NCI-H1930 (cell line): ENCODE results near the gene MCEE.

Experiments
- DNase-seq, 2 experiments: peaks; one replicate each; lab custom pipeline; 2025; lab: John Stamatoyannopoulos, UW

The MCEE gene

GRCh38 chr2:71082402-71083252, 47.4 kb downstream of the MCEE start:
- no peak for DNase-seq

GRCh38 chr2:71078624-71079023, 51.4 kb downstream of the MCEE start:
- no peak for DNase-seq

GRCh38 chr2:71074893-71075395, 55.1 kb downstream of the MCEE start:
- DNase-seq: no peak

GRCh38 chr2:71073475-71073874, 56.6 kb downstream of the MCEE start:
- no peak for DNase-seq

- DNase-seq: no peak
Observed at GRCh38 chr2:71072492-71072891, 57.5 kb downstream of the MCEE start.

GRCh38 chr2:71071681-71072398, 58.2 kb downstream of the MCEE start:
- DNase-seq: no peak

- DNase-seq: peak in 1 of 2 experiments; percentile 5
Observed at GRCh38 chr2:71070294-71071093, 59.5 kb downstream of the MCEE start.

GRCh38 chr2:71069376-71069775, 60.7 kb downstream of the MCEE start:
- DNase-seq: no peak

- DNase-seq: peak; percentile 89 to 92
Observed at GRCh38 chr2:71068218-71069035, 61.6 kb downstream of the MCEE start, which contains the start of gene NAGK. Gene NAGK (plus strand): TSS chr2:71068648. CDS start chr2:71068684, 36 bp downstream.

- no peak for DNase-seq
Observed at GRCh38 chr2:71067567-71068217, 62.3 kb downstream of the MCEE start.

- no peak for DNase-seq
Observed at GRCh38 chr2:71066856-71067255, 63.2 kb downstream of the MCEE start.

GRCh38 chr2:71064754-71065621, 65.0 kb downstream of the MCEE start:
- DNase-seq: no peak

GRCh38 chr2:71064110-71064611, 65.9 kb downstream of the MCEE start:
- DNase-seq: no peak

- no peak for DNase-seq
Observed at GRCh38 chr2:71063216-71063615, 66.8 kb downstream of the MCEE start.

GRCh38 chr2:71060871-71061270, 69.2 kb downstream of the MCEE start:
- DNase-seq: no peak

GRCh38 chr2:71060211-71060610, 69.8 kb downstream of the MCEE start:
- DNase-seq: no peak
